GM21619 (cell line): ENCODE results near the gene DVL2.

Experiments
- ATAC-seq: cut with Tn5 transposase; IDR thresholded peaks from one replicate; pipeline ENCODE4 v1.9.1; 2021; ENCODE audit not compliant: unreplicated experiment

DVL2 gene

DNA sequence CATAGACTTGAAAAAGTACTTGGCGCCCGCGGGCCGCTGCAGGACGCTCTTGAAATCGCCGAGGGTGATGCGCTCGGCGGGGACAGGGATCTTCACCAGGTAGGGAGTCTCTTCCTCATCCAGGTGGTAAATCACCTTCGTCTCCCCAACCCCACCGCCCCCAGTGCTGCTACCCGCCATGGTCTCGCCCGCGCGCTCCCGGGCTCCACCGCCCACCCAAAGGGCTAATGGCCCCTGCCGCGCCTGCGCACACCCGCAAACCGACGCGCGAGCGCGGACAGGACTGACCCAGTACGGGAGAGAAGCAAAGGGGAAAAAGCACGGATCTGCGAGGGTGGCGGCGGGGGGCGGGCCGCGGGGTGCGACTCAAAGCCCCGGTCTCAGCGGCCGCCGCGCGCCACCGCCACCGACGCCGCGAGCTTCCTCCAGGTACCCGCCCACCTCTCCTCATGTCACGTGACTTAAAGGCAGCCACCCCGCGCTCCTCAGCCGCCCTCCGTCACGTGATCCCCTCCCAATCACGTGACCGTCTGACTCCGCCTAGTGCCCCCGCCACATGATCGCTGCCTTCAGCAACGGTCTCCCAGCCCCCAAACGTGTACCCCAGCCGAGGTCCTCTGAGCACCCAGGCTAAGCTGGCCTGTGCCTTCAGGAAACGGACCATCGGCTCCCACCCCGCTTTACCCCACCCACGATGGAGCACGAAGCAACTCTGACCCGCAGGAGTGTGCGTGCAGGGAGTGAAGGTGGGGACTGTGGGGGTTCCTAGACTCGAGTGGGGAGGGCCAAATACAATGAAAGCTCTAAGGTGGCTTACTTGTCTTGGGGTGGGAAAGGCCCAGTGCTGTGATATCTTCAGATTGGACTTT lies at the start of gene DVL2:
DVL2 (minus strand) TSS at position 435 of the 869 bp plus-strand sequence; CDS start at position 180, 255 bp downstream.
- peak; percentile 42 for ATAC-seq

DNA sequence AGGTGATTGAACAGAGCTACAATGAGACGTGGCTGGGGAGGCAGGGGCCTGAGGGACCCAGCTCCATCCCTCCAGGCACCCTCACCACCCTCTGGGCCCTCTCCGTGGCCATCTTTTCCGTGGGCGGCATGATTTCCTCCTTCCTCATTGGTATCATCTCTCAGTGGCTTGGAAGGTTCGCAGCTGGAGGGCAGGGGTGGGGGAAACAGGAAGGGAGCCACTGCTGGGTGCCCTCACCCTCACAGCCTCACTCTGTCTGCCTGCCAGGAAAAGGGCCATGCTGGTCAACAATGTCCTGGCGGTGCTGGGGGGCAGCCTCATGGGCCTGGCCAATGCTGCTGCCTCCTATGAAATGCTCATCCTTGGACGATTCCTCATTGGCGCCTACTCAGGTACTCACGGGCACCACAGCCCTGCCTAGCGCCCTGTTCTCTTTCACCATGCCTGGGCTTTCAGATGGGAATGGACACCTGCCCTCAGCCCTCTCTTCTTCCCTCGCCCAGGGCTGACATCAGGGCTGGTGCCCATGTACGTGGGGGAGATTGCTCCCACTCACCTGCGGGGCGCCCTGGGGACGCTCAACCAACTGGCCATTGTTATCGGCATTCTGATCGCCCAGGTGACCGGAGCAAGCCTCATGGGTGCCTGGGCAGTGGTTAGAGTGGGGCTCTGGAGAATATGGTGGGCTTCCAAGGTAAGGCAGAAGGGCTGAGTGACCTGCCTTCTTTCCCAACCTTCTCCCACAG lies 49.3 kb upstream of the DVL2 start:
- ATAC-seq: no peak

DNA sequence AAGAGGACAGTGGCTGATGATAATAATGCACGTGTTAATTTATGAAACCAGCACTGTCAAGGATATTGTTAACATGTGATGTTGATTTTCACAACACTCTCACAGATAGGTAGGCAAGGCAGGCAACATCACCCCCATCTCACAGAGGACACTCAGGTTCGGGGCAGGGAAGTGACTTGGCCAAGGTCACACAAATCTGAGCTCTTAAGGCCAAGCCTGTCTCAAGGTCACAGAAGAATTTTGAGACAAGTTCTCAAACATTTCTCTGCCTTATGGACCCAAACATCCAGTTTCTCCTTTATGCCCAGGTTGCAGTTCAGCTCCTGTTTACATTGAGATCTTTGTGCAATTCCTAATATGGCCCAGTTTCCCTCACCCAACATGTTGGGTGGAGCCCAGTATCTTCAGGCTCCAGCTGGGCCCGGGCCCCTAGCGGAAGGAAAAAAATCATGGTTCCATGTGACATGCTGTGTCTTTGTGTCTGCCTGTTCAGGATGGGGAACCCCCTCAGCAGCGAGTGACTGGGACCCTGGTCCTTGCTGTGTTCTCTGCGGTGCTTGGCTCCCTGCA lies 48.5 kb upstream of the DVL2 start:
- ATAC-seq: no peak

DNA sequence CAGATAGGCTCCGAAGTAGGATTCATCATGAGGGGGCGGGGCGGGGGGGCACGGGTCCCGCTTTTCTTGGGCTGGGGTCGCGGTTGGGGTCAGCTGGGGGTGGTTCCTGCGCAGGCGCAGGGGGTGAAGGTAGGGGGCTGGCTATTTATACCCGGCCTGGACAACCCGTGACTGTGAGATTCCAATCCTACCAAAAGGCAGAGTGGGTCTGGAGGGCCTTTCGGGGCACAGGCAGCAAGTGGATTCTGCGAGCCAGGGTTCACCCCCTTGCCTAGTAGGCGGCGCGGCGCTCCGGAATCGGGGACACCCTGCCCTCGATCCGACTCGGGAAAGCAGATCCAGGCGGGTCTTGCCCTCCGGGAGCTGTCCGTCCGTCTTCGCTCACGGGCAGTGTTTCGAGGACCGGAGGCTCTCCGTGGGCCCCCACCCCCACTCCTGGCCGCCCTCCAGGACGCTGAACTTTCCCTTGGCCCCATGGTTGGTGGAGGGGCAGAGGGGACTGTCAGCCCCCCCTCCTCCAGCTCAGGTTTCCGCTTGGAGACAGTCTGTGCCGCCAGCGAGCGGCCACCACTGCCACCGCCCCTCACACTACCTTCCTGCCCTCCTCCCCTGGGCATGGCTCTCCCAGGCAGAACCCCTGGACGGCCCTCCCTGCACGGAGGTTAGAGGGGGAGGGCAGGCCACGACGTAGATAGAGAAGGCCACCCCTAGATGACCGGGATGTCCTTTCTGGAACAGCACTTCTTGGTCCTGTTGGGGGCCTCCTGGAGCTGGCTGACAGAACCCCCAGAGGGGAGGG lies 47.8 kb upstream of the DVL2 start:
- ATAC-seq: no peak

DNA sequence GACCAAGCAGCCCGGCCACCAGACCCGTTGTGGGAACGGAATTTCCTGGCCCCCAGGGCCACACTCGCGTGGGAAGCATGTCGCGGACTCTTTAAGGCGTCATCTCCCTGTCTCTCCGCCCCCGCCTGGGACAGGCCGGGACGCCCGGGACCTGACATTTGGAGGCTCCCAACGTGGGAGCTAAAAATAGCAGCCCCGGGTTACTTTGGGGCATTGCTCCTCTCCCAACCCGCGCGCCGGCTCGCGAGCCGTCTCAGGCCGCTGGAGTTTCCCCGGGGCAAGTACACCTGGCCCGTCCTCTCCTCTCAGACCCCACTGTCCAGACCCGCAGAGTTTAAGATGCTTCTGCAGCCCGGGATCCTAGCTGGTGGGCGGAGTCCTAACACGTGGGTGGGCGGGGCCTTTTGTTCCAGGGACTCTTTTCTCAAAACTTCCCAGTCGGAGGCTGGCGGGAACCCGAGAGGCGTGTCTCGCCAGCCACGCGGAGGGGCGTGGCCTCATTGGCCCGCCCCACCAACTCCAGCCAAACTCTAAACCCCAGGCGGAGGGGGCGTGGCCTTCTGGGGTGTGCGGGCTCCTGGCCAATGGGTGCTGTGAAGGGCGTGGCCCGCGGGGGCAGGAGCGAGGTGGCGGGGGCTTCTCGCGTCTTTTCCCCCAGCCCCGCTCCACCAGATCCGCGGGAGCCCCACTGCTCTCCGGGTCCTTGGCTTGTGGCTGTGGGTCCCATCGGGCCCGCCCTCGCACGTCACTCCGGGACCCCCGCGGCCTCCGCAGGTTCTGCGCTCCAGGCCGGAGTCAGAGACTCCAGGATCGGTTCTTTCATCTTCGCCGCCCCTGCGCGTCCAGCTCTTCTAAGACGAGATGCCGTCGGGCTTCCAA lies 47.0 kb upstream of the DVL2 start, which contains the start of gene SLC2A4:
SLC2A4 (plus strand) TSS at position 645 of the 879 bp plus-strand sequence; CDS start at position 862, 217 bp downstream.
- ATAC-seq: no peak

DNA sequence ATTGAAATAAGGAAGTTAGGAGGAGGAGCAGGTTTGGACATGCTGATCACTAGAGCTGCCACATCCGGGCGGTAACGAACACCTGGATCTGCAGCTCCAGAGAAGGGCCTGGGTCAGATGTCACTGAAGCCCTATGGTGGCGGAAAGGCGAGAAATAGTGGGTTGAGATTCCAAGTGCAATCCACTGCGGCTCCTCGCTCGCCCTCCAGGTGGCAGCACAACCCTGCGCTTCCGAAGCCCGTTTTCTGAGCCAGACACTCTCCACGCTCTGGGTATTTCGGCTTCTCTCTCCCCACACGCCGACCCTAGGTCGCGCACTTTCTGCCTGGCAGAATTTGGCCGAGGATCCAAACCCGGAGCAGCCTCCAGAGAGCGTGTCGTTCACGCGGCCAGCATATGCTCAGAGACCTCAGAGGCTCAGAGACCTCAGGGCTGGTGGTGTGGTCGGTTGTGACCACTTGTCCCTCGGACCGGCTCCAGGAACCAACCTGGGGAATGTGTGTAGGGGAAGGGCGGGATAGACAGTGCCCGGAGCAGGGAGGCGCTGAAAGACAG lies 46.3 kb upstream of the DVL2 start:
- ATAC-seq: peak; percentile 65

DNA sequence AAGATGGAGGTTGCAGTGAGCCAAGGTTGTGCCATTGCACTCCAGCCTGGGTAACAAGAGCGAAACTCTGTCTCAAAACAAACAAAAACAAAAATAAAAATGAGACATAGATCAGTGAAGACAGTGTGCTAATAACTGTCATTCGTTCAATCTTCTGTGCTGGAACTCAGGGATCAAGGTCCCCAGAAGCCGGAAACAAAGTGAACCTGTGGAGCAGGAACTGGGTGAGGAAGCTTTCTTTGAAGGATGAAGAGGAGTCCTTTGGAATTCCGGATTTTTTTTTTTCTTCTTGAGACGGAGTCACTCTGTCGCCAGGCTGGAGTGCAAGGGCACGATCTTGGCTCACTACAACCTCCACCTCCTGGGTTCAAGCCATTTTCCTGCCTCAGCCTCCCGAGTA lies 45.1 kb upstream of the DVL2 start:
- no peak for ATAC-seq

DNA sequence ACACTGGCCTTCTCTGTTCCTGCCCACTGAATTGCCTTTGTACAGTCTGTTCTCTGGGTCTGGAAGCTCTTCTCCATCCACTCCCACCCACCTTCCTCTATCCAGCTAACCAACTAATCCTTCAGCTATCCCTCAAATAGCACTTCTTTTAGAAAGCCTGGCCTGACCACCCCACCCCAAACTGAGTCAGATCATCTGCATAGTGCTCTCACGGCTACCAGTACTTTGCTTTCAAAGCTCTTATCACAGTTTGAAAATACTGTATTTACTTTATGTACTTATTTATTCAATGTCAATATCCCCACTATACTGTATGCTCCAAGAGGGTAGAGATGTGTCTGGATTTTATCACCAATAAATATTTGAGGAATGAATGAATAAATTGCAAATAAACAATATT lies 32.5 kb upstream of the DVL2 start:
- no peak for ATAC-seq

DNA sequence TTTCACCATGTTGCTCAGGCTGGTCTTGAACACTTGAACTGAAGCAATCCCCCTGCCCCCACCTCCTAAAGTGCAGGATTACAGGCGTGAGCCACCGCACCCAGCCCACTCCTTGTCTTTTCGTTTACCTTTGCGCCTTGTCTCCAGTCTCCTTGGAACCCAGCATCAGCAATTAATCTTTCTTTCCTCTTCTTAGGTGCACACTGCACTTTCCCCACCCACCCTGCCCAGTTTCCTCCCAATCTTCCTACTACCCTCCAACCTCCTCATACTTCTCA lies 29.4 kb upstream of the DVL2 start:
- no peak for ATAC-seq

DNA sequence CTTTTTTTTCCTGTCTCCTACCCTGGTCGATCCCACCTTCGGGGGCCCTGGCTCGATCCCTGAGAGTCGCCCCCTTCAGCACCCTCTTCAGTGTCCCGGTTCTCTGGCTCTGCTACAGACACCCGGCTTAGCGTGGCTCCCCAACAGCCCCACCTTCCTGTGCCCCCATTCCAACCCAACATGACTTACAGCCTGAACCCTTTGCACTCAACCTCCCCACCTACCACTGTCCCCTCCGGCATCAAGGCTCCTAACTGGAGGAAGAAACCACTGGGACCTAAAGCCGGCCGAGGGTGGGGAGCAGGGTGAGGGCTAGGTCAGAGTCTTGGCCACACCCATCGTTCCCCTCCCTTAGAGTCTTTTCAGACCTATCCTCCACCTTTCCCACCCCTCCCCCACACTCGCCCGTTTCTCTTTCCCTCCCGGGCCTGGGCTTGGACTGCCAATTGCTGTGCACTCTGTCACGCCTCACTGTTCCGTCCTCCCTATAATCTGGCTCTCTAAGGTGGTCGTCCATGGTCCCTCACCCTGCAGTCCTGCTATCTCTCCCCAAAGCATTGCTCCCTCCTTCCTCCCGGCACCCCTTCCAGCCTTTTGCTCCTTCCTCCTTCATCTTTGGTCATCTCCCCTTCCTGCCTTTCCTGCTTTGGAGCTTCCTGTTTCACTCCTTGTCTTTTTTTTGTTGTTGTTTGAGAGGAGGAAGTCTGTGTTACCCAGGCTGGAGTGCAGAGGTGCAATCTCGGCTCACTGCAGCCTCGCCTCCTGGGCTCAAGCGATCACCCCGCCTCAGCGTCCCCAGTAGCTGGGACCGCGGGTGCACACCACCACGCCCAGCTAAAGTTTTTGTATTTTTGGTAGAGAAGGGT lies 28.9 kb upstream of the DVL2 start:
- ATAC-seq: no peak

DNA sequence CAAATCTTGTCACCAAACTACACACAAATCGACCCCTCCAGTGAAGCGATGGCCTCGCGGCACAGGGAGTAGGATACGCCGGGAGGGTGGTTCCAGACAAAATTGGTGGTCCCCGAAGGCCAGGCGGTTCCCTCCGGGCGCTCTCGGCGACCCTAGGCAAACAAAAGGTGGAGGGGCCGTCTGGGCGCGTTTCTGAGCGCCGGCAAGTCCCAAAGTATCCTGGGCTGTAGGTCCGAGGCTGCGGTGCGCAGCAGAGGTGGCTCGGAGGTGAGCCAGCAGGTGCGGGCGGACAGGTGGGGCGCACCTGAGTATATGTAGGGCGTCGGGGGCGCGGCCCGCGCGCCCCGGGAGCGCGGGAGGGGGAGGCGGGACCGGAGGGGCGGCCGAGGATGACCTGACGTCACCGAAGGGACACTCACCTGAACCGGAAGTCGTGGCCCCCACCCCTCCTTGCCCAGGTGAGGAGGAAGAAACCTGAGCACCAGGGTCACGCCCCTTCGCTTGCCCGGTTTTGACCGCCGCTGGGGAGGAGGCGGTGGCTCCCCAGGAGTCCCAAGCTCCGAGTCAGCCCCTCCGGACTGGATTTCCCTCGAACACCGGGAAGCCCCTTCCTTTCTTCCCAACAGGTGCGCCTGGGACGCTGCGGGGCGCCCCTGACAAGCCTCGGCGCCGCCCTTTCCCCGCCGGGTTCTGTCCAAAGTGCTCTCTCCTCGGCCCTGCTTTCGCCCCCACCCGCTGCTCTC lies 28.0 kb upstream of the DVL2 start, which contains the start of gene CLDN7:
CLDN7 (minus strand) TSS at position 287 of the 743 bp plus-strand sequence. CDS start 435 bp downstream, outside the sequence.
- no peak for ATAC-seq

DNA sequence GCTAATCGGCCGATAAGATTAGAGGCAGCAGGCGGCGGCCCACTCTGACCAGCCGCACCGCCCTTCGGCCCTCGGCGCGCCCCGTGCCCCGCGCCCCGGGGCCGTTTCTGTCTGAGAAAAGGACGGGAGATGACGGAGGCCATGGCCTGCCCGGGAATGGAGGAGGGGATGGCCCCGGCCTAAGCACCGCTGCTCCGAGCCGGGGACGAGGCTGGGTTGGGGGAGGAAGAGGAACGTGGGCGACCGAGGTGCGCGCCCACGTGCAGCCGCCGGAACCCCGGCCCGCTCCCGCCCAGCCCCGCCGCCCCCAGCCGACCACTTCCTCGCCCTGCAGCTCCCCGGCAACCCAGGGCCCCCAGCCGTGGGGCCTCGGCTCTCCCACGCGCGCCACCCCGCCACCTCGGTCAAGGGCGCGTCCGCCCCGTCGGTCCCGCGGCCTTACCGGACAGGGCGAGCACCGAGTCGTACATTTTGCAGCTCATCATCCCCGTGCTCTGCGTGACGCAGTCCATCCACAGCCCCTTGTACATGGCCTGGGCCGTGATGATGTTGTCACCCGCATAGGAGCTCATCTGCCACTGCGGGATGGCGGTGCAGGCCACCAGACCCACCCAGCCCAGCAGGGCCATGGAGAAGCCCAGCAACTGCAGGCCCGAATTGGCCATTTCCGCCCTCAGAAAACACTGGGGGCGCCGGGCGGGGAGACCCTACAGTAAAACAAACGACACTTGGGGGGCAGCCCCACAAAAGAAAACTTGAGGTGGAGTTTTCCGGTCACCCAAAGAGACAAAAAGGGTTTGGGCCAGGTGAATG lies 27.3 kb upstream of the DVL2 start:
- ATAC-seq: no peak

DNA sequence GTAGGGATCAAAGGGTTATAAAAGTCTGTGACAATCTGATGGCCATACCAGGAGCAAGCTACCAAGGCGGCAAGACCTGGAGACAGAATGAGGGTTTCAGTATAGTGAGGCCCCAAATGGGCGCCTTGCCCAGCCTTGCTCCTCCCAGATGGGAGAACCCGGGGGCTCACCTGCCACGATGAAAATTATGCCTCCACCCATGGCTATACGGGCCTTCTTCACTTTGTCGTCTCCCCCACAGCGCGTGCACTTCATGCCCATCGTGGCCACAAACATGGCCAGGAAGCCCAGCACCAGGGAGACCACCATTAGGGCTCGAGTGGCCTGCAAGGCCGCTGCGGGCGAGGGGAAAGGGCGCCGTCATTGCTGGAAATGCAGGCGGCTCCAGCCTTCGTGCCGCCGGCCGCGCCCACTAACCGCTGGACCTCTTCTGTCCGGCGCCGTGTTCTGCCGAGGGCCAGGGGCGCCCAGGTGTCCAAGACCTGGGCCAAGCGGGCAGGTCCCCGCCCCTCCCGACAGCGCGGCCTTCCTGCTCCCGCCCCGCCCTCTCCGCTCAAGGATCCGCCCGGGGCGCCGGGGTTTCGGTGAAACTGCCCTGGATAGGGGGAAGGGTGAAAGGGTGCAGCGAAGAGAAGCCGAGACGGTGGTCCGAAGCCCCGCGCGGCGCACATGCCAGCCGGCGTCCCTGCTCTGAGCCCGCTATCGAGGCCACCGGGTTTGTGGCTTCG lies 26.5 kb upstream of the DVL2 start:
- no peak for ATAC-seq

DNA sequence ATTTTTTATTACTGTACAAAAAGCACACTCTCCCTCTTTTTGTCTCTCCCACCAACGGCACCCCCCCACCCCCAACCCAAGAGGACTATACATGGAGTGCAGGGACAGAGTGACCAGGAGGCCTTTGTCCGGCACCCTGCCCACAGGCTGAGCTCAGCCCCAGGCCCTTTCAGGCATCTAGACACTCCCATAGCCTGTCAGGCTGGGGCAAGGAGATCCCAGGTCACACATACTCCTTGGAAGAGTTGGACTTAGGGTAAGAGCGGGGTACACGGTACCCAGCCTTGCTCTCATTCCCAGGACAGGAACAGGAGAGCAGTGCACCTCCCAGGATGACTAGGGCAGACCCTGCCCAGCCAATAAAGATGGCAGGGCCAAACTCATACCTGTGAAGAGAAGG lies 25.8 kb upstream of the DVL2 start:
- ATAC-seq: no peak

DNA sequence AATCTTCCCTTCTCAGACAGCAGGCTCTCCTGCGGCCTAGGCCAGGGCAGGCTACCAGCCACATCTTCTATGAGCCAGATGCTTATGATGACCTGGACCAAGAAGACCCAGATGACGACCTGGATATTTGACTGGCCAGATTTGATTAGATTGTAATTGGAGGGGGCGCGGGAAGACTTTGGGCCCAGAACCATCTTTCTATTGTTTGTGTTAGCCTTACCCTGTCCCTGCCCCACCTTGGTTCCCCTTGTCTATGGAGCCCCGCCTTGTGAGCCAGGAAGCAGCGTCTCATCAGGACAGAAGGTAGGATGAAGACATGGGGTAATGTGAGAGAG lies 25.2 kb upstream of the DVL2 start:
- no peak for ATAC-seq

DNA sequence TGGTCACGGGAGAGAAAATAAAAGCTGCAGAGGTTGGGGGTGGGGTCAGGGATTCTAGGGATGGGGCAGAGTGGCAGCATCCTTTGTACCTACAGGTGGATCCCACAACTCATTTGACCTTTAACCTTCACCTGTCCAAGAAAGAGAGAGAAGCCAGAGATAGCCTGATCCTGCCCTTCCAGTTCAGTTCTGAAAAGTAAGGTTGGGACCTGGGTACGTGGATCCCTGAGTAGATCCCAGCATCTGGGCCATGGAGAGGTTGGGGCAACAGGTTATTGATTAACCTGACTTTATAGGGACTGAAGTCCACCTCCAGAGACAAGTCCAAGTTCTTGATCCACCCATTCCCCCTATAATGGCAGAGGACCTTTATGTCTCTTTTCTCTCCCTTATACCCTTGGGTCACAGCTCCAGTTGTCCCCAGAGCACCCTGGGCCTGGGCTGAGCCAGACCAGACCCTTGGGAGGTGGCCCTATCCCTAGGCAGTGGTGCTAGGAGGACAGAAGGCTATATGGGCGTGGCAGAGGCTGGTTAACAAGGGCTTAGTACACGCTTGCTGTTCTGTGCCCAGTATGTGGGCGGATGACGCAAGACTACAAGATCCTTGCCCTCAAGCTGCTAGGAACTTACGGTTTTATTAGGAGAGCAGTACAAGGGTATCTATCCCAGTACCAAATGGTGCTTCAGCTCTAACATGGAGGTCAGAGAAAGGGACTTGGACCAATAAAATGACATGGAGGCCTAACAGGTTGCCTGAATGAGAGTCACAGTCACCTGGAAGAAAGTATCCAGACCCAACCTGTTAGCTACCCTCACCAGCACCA lies 24.6 kb upstream of the DVL2 start:
- no peak for ATAC-seq
